T-helper 2 cell (primary cell): Measurements from ENCODE around the gene OTOGL.
"Not testable (repeated sequence)": the region's sequence is repeated elsewhere in the genome, so short reads cannot be mapped to it uniquely, and the experiment has no call there.

Source experiments
- DNase-seq, 5 experiments: peaks; one replicate each; pipeline versions ENCODE4 v3.0.0 to v3.0.0-alpha.2; 2012 to 2022

The OTOGL gene

DNA sequence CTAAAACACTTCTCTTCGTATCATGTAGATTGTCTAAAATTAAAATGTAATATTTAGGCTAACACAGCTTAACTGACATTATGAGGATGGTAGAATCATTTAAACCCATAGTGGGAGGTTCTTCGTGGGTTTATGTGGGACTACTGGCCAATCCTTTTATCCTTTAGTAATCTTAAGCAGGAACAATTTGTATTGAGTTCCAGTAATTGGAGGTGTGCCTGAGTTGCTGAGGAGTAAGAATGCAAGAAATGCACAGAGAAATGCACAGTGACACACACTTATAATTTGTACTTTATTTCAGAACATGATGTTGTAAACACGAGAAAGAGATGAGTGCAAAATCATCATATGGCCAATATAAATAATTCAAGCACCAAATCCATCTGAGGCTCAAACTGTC, 22.3 kb downstream of the OTOGL start:
- DNase-seq, result no peak

DNA sequence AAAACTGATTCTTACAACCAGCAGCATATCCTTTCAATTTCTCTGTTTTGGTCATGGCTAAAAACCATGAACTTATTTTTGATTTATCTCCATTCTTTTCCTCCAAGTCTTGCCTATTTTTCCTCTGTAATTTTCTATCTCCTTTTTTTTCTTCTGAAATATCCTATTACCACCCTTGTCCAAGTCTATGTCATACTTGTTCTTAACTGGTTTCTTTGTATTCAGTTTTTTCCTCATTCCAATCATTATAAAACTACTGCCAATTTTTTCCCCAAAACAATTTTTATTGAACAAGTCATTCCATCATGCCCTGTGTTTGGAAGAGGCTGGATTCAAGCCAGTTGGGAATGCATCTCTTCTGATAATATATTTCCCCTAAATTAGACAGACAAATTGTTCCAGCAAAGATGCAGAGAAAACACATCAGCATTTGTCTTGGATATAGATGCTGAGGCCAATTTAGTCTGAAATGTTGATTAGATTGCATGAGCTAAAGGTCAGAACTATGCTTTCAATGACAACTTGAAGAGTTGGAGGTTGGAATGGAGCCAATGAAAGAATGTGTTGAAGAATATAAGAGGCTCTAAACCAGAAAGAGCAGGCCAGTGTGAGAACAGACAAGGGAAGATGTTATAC, 30.7 kb downstream of the OTOGL start:
- DNase-seq, result no peak

DNA sequence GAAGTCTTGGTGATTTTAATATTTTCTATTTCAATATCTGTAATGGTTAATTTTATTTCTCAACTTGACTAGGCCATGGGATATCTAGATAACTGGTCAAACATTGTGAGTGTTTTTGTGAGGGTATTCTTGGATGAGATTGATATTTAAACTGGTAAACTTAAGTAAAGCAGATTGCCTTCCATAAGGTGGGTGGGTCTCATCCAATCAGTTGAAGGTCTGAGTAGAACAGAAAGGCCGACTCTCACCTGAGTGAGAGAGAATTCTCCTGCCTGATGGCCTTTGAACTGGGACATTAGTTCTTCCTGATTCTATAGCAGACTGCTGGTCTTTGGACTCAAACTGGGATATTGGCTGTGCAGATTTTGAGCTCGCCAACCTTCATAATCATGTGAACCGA, 36.3 kb downstream of the OTOGL start:
- no peak for DNase-seq

DNA sequence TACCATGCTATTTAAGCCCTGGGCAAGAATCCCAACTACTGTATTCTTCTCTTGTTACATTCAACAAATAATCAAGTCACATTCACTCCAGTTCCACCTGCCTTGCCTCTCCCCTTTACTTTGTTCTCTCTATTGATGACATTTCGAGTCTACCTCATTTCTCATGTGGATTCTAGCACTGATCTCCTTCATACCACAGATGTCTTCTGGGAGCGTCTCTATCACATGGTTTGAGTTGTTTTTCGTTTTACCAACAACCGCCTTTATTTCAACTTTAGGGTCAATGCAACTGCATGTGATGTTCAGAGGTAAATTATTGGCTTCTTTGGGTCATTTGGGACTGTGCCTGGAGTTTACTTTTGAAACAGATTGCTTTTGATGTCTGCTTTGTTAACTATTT, 40.7 kb downstream of the OTOGL start:
- no peak for DNase-seq

- DNase-seq, result no peak
These were observed 43.3 kb downstream of the OTOGL start for GRCh38 chr12:80142640-80143039.

DNA sequence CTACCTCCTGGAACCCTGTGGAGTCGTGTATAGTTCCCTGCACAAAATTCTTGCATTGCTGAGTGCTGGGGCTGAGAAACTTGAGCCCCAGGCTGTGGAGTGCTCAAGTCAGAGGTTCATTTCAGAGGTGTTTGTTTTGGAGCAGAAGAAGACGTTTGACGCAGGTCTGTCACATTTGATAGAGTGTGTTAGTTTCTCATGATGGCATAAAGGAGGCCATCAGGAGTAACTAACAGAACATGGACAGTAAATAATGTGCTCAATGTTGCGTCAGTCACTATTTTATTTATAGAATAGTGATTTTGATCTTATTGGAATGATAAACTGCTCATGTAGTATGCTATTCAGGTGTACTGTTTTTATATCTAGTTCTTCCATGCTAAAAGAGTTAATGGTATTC, 44.2 kb downstream of the OTOGL start:
- DNase-seq, result no peak

DNA sequence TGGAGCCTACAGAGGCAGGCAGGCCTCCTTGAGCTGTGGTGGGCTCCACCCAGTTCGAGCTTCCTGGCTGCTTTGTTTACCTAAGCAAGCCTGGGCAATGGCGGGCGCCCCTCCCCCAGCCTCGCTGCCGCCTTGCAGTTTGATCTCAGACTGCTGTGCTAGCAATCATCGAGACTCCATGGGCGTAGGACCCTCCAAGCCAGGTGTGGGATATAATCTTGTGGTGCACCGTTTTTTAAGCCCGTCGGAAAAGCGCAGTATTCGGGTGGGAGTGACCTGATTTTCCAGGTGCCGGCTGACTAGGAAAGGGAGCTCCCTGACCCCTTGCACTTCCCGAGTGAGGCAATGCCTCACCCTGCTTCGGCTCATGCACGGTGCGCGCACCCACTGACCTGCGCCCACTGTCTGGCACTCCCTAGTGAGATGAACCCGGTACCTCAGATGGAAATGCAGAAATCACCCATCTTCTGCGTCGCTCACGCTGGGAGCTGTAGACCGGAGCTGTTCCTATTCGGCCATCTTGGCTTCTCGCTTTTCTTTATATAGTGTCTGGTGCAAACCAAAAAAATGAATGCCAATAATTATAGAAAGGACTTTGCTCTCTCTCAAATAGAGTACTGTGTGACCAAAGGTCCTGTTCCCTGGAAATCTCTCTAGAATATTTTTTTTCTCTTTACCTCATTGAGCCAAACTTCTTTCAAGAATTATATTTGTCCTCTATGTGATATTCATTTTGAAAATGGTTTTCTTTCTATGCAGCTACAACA, 50.4 kb downstream of the OTOGL start:
- DNase-seq, result not testable (repeated sequence)

- no peak for DNase-seq
These were observed 51.8 kb downstream of the OTOGL start for GRCh38 chr12:80151131-80151530.

DNA sequence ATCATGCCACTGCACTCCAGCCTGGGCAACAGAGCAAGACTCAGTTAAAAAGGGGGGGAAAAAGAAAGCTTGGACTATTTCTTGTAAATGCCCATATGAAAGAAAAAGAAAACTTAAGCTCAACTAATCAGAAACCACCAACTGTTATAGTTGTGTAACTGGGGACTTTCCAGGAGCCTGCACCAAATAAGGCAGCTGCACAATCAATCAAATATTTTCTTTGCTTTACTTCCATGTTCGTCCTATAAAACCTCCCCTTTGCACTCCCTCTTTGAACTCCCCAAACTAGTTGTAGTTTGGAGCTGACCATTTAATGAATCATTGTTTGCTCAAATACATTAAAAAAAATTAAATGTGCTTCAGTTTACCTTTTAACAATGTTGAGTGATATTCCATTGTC, 54.9 kb downstream of the OTOGL start:
- DNase-seq, result peak in 1 of 5 experiments; percentile 46

DNA sequence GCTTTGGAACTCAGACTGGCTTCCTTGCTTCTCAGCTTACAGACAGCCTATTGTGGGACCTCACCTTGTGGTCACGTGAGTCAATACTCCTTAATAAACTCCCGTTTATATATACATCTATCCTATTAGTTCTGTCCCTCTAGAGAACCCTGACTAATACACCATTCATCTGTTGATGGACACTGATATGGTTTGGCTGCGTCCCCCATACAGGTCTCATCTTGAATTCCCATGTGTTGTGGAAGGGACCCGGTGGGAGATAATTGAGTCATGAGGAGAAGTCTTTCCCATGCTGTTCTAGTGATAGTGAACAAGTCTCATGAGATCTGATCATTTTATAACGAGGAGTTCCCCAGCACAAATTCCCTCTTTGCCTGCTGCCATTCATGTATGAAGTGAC, 57.0 kb downstream of the OTOGL start:
- DNase-seq, result no peak

DNA sequence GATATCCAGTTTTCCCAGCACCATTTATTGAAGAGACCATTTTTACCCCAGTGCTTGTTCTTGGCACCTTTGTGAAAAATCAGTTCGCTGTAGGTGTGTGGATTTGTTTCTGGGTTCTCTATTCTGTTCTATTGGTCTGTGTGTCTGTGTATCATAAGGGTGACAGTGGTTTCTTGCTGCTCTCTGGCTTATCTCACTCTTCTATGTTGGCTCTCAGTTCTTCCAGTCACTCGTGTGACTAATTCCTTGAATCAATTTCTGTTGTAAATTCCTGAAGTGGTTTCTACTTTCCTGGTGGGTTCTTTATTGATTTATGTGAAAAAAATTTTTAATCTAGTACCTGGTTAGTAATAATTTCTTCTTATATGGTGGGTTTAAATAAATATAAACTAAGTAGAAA, 58.3 kb downstream of the OTOGL start:
- no peak for DNase-seq

GRCh38 chr12:80161612-80162011, 62.3 kb downstream of the OTOGL start:
- DNase-seq, result no peak

DNA sequence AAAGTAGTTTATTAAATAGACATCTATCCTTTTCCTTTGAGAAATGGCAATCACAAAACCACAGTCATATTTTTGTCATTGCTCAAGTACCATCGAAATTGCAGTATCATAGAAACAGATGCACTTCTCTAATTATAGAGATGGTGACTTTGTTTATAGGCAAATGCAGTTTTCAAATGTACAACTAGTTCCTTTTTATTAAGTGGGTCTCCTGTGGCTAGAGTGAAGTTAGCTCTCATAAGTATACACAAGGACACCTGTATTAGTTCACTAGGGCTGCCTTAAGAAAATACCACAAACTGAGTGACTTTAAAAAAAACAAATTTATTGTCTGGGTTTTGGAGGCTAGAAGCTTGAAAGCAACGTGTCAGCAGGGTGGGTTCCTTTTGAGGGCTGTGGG, 62.8 kb downstream of the OTOGL start:
- DNase-seq, result no peak

DNA sequence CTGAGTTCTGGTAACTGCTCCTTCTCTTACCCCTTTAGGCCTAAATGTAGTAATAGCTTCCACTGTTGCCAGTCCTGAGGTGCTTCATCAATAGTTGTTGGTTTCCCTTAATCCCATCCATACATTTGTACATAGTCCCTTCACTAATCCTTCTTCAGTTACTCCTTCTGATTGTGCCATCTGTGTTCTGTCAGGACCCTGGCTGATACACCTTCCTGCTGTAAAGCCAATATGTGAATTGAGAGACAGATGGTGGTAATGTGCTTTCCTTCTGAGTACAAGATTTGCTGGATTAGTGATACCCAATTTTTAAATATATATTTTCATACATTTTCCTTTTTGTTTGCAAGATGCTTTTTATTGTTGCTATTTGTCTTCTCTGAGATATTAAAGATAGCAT, 66.4 kb downstream of the OTOGL start:
- no peak for DNase-seq

- no peak for DNase-seq
These were observed 67.4 kb downstream of the OTOGL start for GRCh38 chr12:80166751-80167150.

GRCh38 chr12:80168936-80169335, 69.6 kb downstream of the OTOGL start:
- DNase-seq, result no peak

- no peak for DNase-seq
These were observed 71.6 kb downstream of the OTOGL start for GRCh38 chr12:80170915-80171314.

DNA sequence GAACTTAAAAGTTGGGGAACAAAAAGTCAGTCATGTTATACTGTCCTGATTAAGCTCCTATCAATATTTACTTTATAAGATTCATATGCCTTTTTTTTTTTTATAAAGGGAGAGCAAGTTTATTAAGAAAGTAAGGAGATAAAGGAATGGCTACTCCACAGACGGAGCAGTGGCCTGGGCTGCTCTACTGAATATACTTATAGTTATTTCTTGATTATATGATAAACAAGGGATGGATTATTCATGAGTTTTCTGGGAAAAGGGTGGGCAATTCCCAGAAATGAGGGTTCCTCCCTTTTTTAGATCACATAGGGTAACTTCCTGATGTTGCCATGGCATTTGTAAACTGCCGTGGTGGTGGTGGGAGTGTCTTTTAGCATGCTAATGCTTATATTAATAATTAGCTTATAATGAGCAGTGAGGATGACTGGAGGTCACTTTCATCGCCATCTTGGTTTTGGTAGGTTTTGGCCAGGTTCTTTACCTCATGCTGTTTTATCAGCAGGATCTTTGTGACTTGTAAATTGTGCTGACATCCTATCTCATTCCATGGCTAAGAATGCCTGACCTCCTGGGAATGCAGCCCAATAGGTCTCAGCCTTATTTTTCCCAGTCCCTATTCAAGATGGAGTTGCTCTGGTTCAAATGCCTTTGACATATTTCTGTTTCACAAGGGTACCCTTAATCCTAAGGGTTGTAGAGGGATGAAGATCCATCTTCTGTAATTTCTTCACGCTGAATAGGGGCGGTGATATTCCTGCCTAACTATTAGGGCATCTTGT, 73.9 kb downstream of the OTOGL start:
- no peak for DNase-seq

DNA sequence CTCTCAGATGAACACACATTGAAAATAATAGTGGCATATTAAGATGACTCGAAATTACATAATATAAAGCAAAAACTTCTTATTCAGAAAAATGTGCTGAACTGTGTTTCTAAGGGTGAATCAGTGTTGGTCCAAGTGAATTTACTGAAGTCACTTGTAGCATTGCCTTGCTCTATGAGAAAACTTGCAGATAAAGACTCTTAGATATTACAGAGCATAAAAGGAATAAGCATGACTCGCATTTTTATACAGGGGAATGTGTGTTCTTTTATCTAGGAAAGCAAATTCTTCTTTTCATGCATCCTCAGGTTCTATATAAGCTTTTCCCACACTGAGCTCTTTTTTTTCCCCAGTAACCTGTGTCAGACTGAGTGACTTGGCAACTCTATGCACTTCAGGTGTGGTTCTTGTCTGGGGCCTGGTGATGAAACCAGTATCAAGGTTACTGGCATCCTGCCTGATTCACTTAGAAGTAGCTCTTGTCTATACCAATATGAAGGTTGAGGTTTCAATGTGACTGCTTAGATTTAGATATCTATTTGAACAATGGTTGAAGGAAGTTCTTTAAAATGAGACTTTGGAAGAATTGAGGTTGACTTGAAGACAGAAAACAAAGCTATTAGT, 76.1 kb downstream of the OTOGL start:
- peak in 1 of 5 experiments; percentile 69 for DNase-seq

- DNase-seq, result no peak
These were observed 77.4 kb downstream of the OTOGL start for GRCh38 chr12:80176706-80177105.

- peak in 1 of 5 experiments; percentile 75 for DNase-seq
These were observed 79.5 kb downstream of the OTOGL start for GRCh38 chr12:80178846-80179245.

DNA sequence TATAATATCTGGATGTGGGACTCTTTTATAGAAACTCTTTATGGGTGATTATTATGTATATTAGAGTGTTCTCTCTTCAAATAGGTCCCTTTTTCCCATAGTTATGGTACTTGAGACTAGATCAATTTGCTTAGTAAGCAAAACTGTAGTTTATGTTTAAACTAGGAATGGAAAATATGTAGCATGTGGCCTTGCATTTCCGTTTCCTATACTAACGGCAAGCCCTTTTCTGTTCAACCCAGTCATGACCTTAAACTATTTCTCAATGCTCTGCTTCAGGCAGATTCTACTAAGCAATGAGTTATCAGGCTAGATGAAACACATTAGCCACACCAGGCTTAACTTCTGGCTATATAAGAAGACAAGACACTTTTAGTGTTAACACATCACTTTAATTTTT, 84.6 kb downstream of the OTOGL start:
- DNase-seq, result no peak

GRCh38 chr12:80184926-80185325, 85.6 kb downstream of the OTOGL start:
- no peak for DNase-seq
